ENCODE measurements around the gene MERTK. TPM values are rescaled to one million over a fixed set of nuclear protein-coding genes. Genes with fewer than 3 reads are reported as not detected.

Gene MERTK
- total RNA-seq, 1 experiment from 2014 or later: 18.4 TPM

- ChIA-PET CTCF (no interaction called here), POLR2A (ENCODE audit: low non-redundant PET) (no interaction called here)
- Histone ChIP-seq H3K36me3 (ENCODE audit: insufficient read depth, low read length, poor library complexity, severe bottlenecking) (peaks cover 3% of the 10 kb centered on the region), H3K27me3 (replicated peaks; ENCODE audit: insufficient read depth, low read depth, low read length, poor library complexity) (no peaks in the 10 kb centered on the region), H3K27ac (ENCODE audit: low read depth, low read length, poor library complexity, severe bottlenecking) (no peak overlapping the region), H3K9me3 (ENCODE audit: low read depth, low read length, poor library complexity, severe bottlenecking) (no peaks in the 10 kb centered on the region), H3K4me3 (ENCODE audit: low read depth, low read length, poor library complexity, severe bottlenecking) (no peak overlapping the region), H3K4me1 (ENCODE audit: insufficient read depth, low read length, poor library complexity, severe bottlenecking) (peaks cover 4% of the 10 kb centered on the region)
- DNase-seq (ENCODE audit: low spot score): no peak
- no peak for TF ChIP-seq CTCF (conservative IDR thresholded peaks at IDR 0.05; ENCODE audit: low read depth, low read length)
- no peak for TF ChIP-seq EZH2 (IDR thresholded peaks at IDR 0.05; ENCODE audit: borderline replicate concordance, low read depth, low read length, poor library complexity, severe bottlenecking)
- intact Hi-C loops (cut with micrococcal nuclease; ENCODE audit: unreplicated experiment): no loop called here
- no TSS peak for BruUV-seq (replicated peaks)
These were observed 53.1 kb downstream of the MERTK start for GRCh38 chr2:111951486-111951885.

GRCh38 chr2:111952871-111953452, 54.6 kb downstream of the MERTK start:
- intact Hi-C loops (cut with micrococcal nuclease; ENCODE audit: unreplicated experiment): no loop called here
- Histone ChIP-seq H3K4me3 (ENCODE audit: low read depth, low read length, poor library complexity, severe bottlenecking) (no peak overlapping the region), H3K27me3 (replicated peaks; ENCODE audit: insufficient read depth, low read depth, low read length, poor library complexity) (no peaks in the 10 kb centered on the region), H3K9me3 (ENCODE audit: low read depth, low read length, poor library complexity, severe bottlenecking) (no peaks in the 10 kb centered on the region), H3K36me3 (ENCODE audit: insufficient read depth, low read length, poor library complexity, severe bottlenecking) (peaks cover 3% of the 10 kb centered on the region), H3K4me1 (ENCODE audit: insufficient read depth, low read length, poor library complexity, severe bottlenecking) (no peaks in the 10 kb centered on the region), H3K27ac (ENCODE audit: low read depth, low read length, poor library complexity, severe bottlenecking) (no peak overlapping the region)
- CTCF ChIA-PET: no interaction called here
- BruUV-seq (replicated peaks): no TSS peak
- POLR2A ChIA-PET (ENCODE audit: low non-redundant PET): no interaction called here
- no peak for DNase-seq (ENCODE audit: low spot score)
- TF ChIP-seq CTCF (conservative IDR thresholded peaks at IDR 0.05; ENCODE audit: low read depth, low read length) (no peak), EZH2 (IDR thresholded peaks at IDR 0.05; ENCODE audit: borderline replicate concordance, low read depth, low read length, poor library complexity, severe bottlenecking) (no peak)

GRCh38 chr2:111954602-111955332, 56.4 kb downstream of the MERTK start:
- DNase-seq (ENCODE audit: low spot score): no peak
- H3K27ac ChIP-seq (ENCODE audit: low read depth, low read length, poor library complexity, severe bottlenecking): no peak overlapping the region
- intact Hi-C loops (cut with micrococcal nuclease; ENCODE audit: unreplicated experiment): no loop called here
- H3K4me3 ChIP-seq (ENCODE audit: low read depth, low read length, poor library complexity, severe bottlenecking): no peak overlapping the region
- no peak for TF ChIP-seq CTCF (conservative IDR thresholded peaks at IDR 0.05; ENCODE audit: low read depth, low read length)
- no peak for TF ChIP-seq EZH2 (IDR thresholded peaks at IDR 0.05; ENCODE audit: borderline replicate concordance, low read depth, low read length, poor library complexity, severe bottlenecking)
- H3K36me3 ChIP-seq (ENCODE audit: insufficient read depth, low read length, poor library complexity, severe bottlenecking): no peaks in the 10 kb centered on the region
- H3K27me3 ChIP-seq (replicated peaks; ENCODE audit: insufficient read depth, low read depth, low read length, poor library complexity): no peaks in the 10 kb centered on the region
- POLR2A ChIA-PET (ENCODE audit: low non-redundant PET): no interaction called here
- H3K4me1 ChIP-seq (ENCODE audit: insufficient read depth, low read length, poor library complexity, severe bottlenecking): no peaks in the 10 kb centered on the region
- BruUV-seq (replicated peaks): no TSS peak
- H3K9me3 ChIP-seq (ENCODE audit: low read depth, low read length, poor library complexity, severe bottlenecking): no peaks in the 10 kb centered on the region
- CTCF ChIA-PET: no interaction called here

All from A673 (cell line).